ENCODE measurements around the gene PDE10A. TPM values are rescaled to one million over a fixed set of nuclear protein-coding genes. Genes with fewer than 3 reads are reported as not detected.

The PDE10A gene
- total RNA-seq, 1 donor from 2014 or later, result 17.3 TPM

GRCh38 chr6:165644586-165645266 is 18.3 kb downstream of the PDE10A start:
- DNase-seq (ENCODE audit: low spot score), result no peak

GRCh38 chr6:165643015-165643414 is 20.0 kb downstream of the PDE10A start:
- Histone ChIP-seq H3K4me1 (peaks cover 11% of the 10 kb centered on the region), H3K9me3 (ENCODE audit: low read depth) (no peaks in the 10 kb centered on the region), H3K27me3 (no peaks in the 10 kb centered on the region), H3K36me3 (no peaks in the 10 kb centered on the region), H3K79me2 (ENCODE audit: low read depth) (peaks cover 2% of the 10 kb centered on the region), H3K4me2 (no peak overlapping the region), H3K27ac (no peak overlapping the region), H4K20me1 (ENCODE audit: low read depth) (peaks cover 13% of the 10 kb centered on the region), H3K4me3 (no peak overlapping the region), H3K9ac (no peak overlapping the region), H2AFZ (replicated peaks) (no peak overlapping the region), H3F3A (ENCODE audit: low read depth) (peaks cover 1% of the 10 kb centered on the region)
- Mint-ChIP-seq H3K9me3 (no peaks in the 10 kb centered on the region), H3K27ac (no peak overlapping the region), H3K36me3 (peaks cover 16% of the 10 kb centered on the region), H3K4me3 (no peak overlapping the region), H3K4me1 (peaks cover 27% of the 10 kb centered on the region), H3K27me3 (ENCODE audit: insufficient read depth, low read depth) (peaks cover 4% of the 10 kb centered on the region)
- no peak for DNase-seq (ENCODE audit: low spot score)
- no peak for TF ChIP-seq EZH2phosphoT487 (IDR thresholded peaks at IDR 0.05)
- no peak for TF ChIP-seq EZH2 (IDR thresholded peaks at IDR 0.05)
- no peak for TF ChIP-seq CTCF (IDR thresholded peaks at IDR 0.05)

More at GRCh38 chr6:165644586-165645266, 18.3 kb downstream of the PDE10A start:
- Histone ChIP-seq H2AFZ (replicated peaks) (no peak overlapping the region), H3K9me3 (ENCODE audit: low read depth) (no peaks in the 10 kb centered on the region), H3K4me2 (no peak overlapping the region), H3K79me2 (ENCODE audit: low read depth) (peaks cover 7% of the 10 kb centered on the region), H3K36me3 (no peaks in the 10 kb centered on the region), H3F3A (ENCODE audit: low read depth) (no peaks in the 10 kb centered on the region), H3K4me1 (peaks cover 8% of the 10 kb centered on the region), H3K27me3 (no peaks in the 10 kb centered on the region), H3K9ac (no peak overlapping the region), H3K27ac (no peak overlapping the region), H4K20me1 (ENCODE audit: low read depth) (peaks cover 12% of the 10 kb centered on the region), H3K4me3 (no peak overlapping the region)
- H3K27ac Mint-ChIP-seq, result no peak overlapping the region
- H3K27me3 Mint-ChIP-seq (ENCODE audit: insufficient read depth, low read depth), result peaks cover 4% of the 10 kb centered on the region
- H3K9me3 Mint-ChIP-seq, result no peaks in the 10 kb centered on the region
- H3K4me1 Mint-ChIP-seq, result peaks cover 30% of the 10 kb centered on the region
- TF ChIP-seq EZH2phosphoT487 (IDR thresholded peaks at IDR 0.05) (no peak), EZH2 (IDR thresholded peaks at IDR 0.05) (no peak), CTCF (IDR thresholded peaks at IDR 0.05) (no peak)
- no peak overlapping the region for H3K4me3 Mint-ChIP-seq
- H3K36me3 Mint-ChIP-seq, result peaks cover 19% of the 10 kb centered on the region

DNA sequence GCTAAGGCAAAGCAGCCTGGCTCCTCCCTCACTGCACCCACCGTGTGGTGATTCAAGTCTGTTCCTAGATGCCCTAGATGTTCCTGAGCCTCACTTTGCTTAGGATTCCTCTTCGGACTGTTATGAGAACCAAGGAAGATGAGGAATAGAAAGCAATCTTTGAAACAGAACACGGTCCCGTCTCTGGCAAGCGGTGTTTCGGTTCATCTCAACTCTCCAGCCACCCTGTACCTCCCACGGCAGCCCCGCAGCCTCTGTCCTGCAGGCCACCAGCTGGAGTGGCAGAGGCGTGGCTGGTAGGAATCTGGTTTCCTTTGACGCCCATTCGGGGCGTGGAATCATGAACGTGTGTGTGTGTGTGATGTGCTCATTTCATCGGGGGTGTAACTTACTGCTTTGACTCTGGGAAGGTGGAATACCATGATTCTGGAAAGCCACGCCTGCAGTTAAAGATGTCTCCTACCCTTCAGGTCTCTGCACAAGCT is 21.3 kb downstream of the PDE10A start:
- H3K4me3 Mint-ChIP-seq, result no peak overlapping the region

More for the DNA sequence above, 21.3 kb downstream of the PDE10A start:
- Histone ChIP-seq H3K4me3 (no peak overlapping the region), H3K9me3 (ENCODE audit: low read depth) (no peaks in the 10 kb centered on the region), H3K9ac (no peak overlapping the region), H3K4me2 (no peak overlapping the region), H3K4me1 (peaks cover 24% of the 10 kb centered on the region), H3K79me2 (ENCODE audit: low read depth) (peaks cover 9% of the 10 kb centered on the region), H3K27ac (no peak overlapping the region), H2AFZ (replicated peaks) (no peak overlapping the region), H3K36me3 (no peaks in the 10 kb centered on the region), H3F3A (ENCODE audit: low read depth) (peaks cover 8% of the 10 kb centered on the region), H3K27me3 (no peaks in the 10 kb centered on the region), H4K20me1 (ENCODE audit: low read depth) (peaks cover 13% of the 10 kb centered on the region)
- Mint-ChIP-seq H3K27me3 (ENCODE audit: insufficient read depth, low read depth) (peaks cover 4% of the 10 kb centered on the region), H3K9me3 (no peaks in the 10 kb centered on the region), H3K36me3 (peaks cover 16% of the 10 kb centered on the region), H3K27ac (peak overlapping the region; percentile 65), H3K4me1 (peaks cover 32% of the 10 kb centered on the region)
- TF ChIP-seq CTCF (IDR thresholded peaks at IDR 0.05) (no peak), EZH2 (IDR thresholded peaks at IDR 0.05) (no peak), EZH2phosphoT487 (IDR thresholded peaks at IDR 0.05) (no peak)
- DNase-seq (ENCODE audit: low spot score), result no peak

Measured in neural progenitor cell (in vitro differentiated cells).